ENCODE data around the gene ZC3H8. TPM values are rescaled to one million over a fixed set of nuclear protein-coding genes. Genes with fewer than 3 reads are reported as not detected.
A peak's percentile ranks its signal among the peaks of the same experiment; 100 is the strongest.

The ZC3H8 gene
- total and polyA plus RNA-seq, 8 donors = 3.1 to 8.6 (median 4.3) TPM

DNA sequence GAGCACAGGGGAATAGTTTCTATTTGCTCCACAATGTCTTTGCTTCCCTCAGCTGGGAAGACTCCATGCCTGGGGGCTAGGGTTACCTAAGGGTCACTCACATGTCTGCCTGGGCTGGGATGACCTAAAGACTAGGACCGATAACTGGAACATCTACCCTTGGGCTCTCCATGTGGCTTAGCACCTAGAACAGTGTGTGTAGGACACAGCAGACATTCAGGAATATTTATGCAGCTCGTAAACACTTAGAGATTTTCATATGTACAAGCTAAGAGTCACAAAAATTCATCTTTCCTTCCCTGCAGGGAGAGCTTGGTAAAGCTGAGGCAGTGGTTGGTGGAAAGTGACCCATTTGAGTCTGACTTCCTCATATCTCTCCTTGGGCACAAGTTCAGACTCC is 60.8 kb downstream of the ZC3H8 start:
- TF ChIP-seq, protein P1, sequence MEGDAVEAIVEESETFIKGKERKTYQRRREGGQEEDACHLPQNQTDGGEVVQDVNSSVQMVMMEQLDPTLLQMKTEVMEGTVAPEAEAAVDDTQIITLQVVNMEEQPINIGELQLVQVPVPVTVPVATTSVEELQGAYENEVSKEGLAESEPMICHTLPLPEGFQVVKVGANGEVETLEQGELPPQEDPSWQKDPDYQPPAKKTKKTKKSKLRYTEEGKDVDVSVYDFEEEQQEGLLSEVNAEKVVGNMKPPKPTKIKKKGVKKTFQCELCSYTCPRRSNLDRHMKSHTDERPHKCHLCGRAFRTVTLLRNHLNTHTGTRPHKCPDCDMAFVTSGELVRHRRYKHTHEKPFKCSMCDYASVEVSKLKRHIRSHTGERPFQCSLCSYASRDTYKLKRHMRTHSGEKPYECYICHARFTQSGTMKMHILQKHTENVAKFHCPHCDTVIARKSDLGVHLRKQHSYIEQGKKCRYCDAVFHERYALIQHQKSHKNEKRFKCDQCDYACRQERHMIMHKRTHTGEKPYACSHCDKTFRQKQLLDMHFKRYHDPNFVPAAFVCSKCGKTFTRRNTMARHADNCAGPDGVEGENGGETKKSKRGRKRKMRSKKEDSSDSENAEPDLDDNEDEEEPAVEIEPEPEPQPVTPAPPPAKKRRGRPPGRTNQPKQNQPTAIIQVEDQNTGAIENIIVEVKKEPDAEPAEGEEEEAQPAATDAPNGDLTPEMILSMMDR (IDR thresholded peaks at IDR 0.05) = no peak
- DNase-seq (no peak), FAIRE-seq (no peak), ATAC-seq (no peak)
- no peaks in the 10 kb centered on the region for H3K4me1 ChIP-seq
- no peaks in the 10 kb centered on the region for H3K27me3 ChIP-seq
- WGBS, 2 donors = 94% methylated on average over 2 of the region's 2 CpGs
- intact Hi-C loops (cut with DNase I) = no loop called here
- no peaks in the 10 kb centered on the region for H3K36me3 ChIP-seq
- no peak overlapping the region for H3K4me3 ChIP-seq
- no peaks in the 10 kb centered on the region for H3K9me3 ChIP-seq
- H3K27ac ChIP-seq = no peak overlapping the region

DNA sequence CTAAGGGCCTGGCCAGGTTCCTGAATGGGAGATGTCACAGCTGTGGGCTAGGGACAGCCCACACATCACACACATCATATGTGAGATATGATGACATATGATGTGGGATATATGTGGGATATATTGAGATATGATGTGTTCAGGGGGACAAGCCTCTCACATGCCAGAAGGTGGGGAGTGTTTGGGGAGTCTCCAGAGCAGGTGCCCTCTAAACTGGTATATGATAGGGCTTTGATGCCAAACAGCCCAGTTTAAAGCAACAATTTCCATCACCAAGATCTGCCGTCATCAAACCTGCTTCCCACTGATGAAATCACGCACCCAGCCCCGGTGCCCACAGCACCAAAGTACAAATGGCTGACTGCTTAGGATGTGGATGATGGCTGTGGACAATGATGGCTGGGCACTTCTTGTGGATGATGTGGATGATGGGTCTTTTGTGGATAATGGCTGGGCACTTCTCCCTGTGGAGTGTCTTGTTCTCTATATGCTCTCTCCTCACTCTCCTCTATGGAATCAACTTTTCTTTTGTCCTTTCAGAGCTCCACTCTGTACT is 65.8 kb downstream of the ZC3H8 start:
- intact Hi-C loops (cut with DNase I) = no loop called here
- TF ChIP-seq, protein P1 (IDR thresholded peaks at IDR 0.05) = no peak
- Histone ChIP-seq H3K9me3 (no peaks in the 10 kb centered on the region), H3K27me3 (no peaks in the 10 kb centered on the region), H3K36me3 (no peaks in the 10 kb centered on the region), H3K27ac (no peak overlapping the region), H3K4me3 (no peak overlapping the region), H3K4me1 (no peaks in the 10 kb centered on the region)
- WGBS, 2 donors = 93 to 95% methylated on average over 3 of the region's 3 CpGs
- FAIRE-seq (no peak), DNase-seq (no peak), ATAC-seq (no peak)

DNA sequence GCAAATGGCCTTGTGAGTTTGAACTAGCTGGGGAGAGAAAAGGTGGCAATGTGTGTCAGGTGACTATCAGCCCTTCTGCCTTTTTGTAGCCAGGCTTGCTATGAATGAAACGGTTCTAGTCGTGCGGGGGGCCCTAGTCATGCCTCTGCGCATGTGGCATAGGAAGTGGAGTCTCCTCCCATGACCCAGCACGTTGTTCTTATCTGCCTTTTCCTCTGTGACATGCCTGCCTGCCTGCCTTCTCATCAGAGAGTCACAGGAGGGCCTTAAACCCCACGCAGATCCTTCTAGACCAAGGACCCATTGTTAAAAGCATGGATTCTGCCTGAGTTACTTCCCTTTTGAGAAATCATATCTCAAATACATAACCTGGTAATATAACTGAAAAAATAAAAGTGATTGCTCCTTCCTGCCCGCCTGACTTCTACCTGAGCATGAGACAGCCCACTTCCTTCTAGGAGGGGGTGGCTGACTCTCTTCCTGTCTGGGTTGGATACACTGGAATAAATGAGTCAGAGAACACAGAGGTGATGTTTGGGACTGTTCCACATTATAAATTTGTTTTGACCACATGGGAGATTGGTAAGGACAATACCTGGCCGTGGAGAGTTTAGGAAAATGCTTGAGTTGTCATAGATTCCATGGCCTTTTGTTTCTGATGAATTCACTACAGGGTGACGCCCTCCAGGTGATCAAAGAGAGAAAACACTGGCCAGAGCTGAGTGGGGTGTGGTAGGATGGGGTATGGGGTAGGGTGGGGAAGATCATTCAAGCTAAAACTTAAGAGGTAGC is 66.8 kb downstream of the ZC3H8 start:
- DNase-seq = no peak
- Histone ChIP-seq H3K9me3 (no peaks in the 10 kb centered on the region), H3K4me1 (no peaks in the 10 kb centered on the region), H3K36me3 (no peaks in the 10 kb centered on the region), H3K27ac (no peak overlapping the region), H3K27me3 (no peaks in the 10 kb centered on the region), H3K4me3 (no peak overlapping the region)
- FAIRE-seq = no peak
- TF ChIP-seq, protein P1 (IDR thresholded peaks at IDR 0.05) = no peak
- intact Hi-C loops (cut with DNase I) = no loop called here
- peak in 3 of 4 donors; percentile 43 to 67 (median 44) for ATAC-seq
- 69% methylated on average over 9 of the region's 9 CpGs for WGBS, 2 donors

DNA sequence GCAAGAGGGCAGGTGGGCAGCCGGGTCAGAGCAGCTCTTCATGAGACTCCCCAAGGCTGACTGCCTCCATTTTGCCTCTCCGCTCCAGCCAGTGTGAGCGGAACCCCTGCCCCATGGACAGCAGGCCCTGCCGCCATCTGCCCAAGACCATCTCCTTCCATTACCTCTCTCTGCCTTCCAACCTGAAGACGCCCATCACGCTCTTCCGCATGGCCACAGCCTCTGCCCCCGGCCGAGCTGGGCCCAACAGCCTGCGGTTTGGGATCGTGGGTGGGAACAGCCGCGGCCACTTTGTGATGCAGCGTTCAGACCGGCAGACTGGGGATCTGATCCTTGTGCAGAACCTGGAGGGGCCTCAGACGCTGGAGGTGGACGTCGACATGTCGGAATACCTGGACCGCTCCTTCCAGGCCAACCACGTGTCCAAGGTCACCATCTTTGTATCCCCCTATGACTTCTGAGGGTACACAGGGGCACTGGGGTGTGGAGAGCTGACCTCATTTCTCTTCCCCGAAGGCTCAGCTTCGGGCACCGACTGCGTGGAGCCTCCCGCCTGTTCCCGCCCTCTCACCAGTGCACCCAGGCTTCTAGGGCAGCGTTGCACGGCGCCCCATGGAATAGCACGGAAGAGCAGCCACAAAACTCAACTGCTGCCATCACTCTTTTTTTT is 67.7 kb downstream of the ZC3H8 start:
- DNase-seq = no peak
- WGBS, 2 donors = 95% methylated on average over 31 of the region's 31 CpGs

More for the DNA sequence above, 67.7 kb downstream of the ZC3H8 start:
- Histone ChIP-seq H3K4me3 (no peak overlapping the region), H3K9me3 (no peaks in the 10 kb centered on the region), H3K36me3 (no peaks in the 10 kb centered on the region), H3K27me3 (no peaks in the 10 kb centered on the region), H3K27ac (no peak overlapping the region), H3K4me1 (no peaks in the 10 kb centered on the region)
- TF ChIP-seq, protein P1 (IDR thresholded peaks at IDR 0.05) = no peak
- intact Hi-C loops (cut with DNase I) = no loop called here
- no peak for FAIRE-seq
- no peak for ATAC-seq
